ENCODE results near the gene TPRG1L. TPM values are rescaled to one million over a fixed set of nuclear protein-coding genes. Genes with fewer than 3 reads are reported as not detected.

TPRG1L gene
- total and polyA plus RNA-seq, 2 donors from 2014 or later, result 37.1 to 72.4 TPM

GRCh38 chr1:3593334-3593733 lies 31.5 kb upstream of the TPRG1L start:
- DNase-seq, result no peak
- no peaks in the 10 kb centered on the region for H3K9me3 ChIP-seq (ENCODE audit: control insufficient read depth in 2 of 3, insufficient read depth in 1 of 3, low read length in 3 of 3)
- no peaks in the 10 kb centered on the region for H3K27me3 ChIP-seq (ENCODE audit: control insufficient read depth, insufficient read depth, low read length)
- H3K36me3 ChIP-seq (ENCODE audit: control insufficient read depth in 2 of 3, insufficient read depth in 3 of 3, low read length in 3 of 3), result no peaks in the 10 kb centered on the region
- TF ChIP-seq, protein P1, sequence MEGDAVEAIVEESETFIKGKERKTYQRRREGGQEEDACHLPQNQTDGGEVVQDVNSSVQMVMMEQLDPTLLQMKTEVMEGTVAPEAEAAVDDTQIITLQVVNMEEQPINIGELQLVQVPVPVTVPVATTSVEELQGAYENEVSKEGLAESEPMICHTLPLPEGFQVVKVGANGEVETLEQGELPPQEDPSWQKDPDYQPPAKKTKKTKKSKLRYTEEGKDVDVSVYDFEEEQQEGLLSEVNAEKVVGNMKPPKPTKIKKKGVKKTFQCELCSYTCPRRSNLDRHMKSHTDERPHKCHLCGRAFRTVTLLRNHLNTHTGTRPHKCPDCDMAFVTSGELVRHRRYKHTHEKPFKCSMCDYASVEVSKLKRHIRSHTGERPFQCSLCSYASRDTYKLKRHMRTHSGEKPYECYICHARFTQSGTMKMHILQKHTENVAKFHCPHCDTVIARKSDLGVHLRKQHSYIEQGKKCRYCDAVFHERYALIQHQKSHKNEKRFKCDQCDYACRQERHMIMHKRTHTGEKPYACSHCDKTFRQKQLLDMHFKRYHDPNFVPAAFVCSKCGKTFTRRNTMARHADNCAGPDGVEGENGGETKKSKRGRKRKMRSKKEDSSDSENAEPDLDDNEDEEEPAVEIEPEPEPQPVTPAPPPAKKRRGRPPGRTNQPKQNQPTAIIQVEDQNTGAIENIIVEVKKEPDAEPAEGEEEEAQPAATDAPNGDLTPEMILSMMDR (IDR thresholded peaks at IDR 0.05; ENCODE audit: borderline replicate concordance, extremely low read depth, insufficient read depth), result no peak
- no peak overlapping the region for H3K9ac ChIP-seq (ENCODE audit: low read length in 3 of 3)
- intact Hi-C loops (cut with DNase I), result no loop called here
- H3K4me1 ChIP-seq (ENCODE audit: control insufficient read depth in 2 of 3, insufficient read depth in 2 of 3, low read depth in 1 of 3, low read length in 3 of 3), result no peaks in the 10 kb centered on the region
- no peak for FAIRE-seq
- H3K4me3 ChIP-seq (ENCODE audit: low read length in 3 of 3), result no peak overlapping the region
- H3K27ac ChIP-seq (ENCODE audit: low read depth in 2 of 2, low read length in 2 of 2), result no peak overlapping the region

DNA sequence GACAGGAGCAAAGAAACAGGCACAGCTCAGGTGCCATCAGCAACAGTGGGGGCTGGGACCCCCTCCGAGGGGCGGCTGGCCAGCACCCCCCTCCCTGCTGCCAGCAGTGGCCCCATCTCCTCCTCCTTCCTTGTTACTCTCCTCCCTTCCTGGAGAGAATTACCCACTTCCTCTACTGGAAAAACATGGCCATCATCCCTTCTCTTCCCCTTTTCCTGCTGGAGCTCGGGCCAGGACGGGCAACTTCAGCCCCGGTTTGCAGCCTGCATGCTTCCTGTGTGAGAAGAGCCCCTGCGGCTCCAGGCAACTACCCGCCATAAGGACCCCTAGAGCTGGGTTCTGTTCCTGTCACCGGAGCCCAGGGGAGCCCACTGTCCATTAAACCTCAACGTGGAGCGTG lies 31.1 kb upstream of the TPRG1L start:
- Histone ChIP-seq H3K9me3 (ENCODE audit: control insufficient read depth in 2 of 3, insufficient read depth in 1 of 3, low read length in 3 of 3) (no peaks in the 10 kb centered on the region), H3K27ac (ENCODE audit: low read depth in 2 of 2, low read length in 2 of 2) (no peak overlapping the region), H3K36me3 (ENCODE audit: control insufficient read depth in 2 of 3, insufficient read depth in 3 of 3, low read length in 3 of 3) (no peaks in the 10 kb centered on the region), H3K9ac (ENCODE audit: low read length in 3 of 3) (no peak overlapping the region), H3K4me1 (ENCODE audit: control insufficient read depth in 2 of 3, insufficient read depth in 2 of 3, low read depth in 1 of 3, low read length in 3 of 3) (no peaks in the 10 kb centered on the region), H3K27me3 (ENCODE audit: control insufficient read depth, insufficient read depth, low read length) (no peaks in the 10 kb centered on the region), H3K4me3 (ENCODE audit: low read length in 3 of 3) (no peak overlapping the region)
- FAIRE-seq (no peak), DNase-seq (no peak)
- intact Hi-C loops (cut with DNase I), result no loop called here
- TF ChIP-seq, protein P1 (IDR thresholded peaks at IDR 0.05; ENCODE audit: borderline replicate concordance, extremely low read depth, insufficient read depth), result no peak

- H3K27ac ChIP-seq (ENCODE audit: low read depth in 2 of 2, low read length in 2 of 2), result no peak overlapping the region
- H3K4me1 ChIP-seq (ENCODE audit: control insufficient read depth in 2 of 3, insufficient read depth in 2 of 3, low read depth in 1 of 3, low read length in 3 of 3), result no peaks in the 10 kb centered on the region
- H3K4me3 ChIP-seq (ENCODE audit: low read length in 3 of 3), result no peak overlapping the region
- DNase-seq, result no peak
- intact Hi-C loops (cut with DNase I), result no loop called here
- H3K27me3 ChIP-seq (ENCODE audit: control insufficient read depth, insufficient read depth, low read length), result no peaks in the 10 kb centered on the region
- H3K36me3 ChIP-seq (ENCODE audit: control insufficient read depth in 2 of 3, insufficient read depth in 3 of 3, low read length in 3 of 3), result no peaks in the 10 kb centered on the region
- TF ChIP-seq, protein P1 (IDR thresholded peaks at IDR 0.05; ENCODE audit: borderline replicate concordance, extremely low read depth, insufficient read depth), result no peak
- H3K9me3 ChIP-seq (ENCODE audit: control insufficient read depth in 2 of 3, insufficient read depth in 1 of 3, low read length in 3 of 3), result no peaks in the 10 kb centered on the region
- H3K9ac ChIP-seq (ENCODE audit: low read length in 3 of 3), result no peak overlapping the region
- FAIRE-seq, result no peak
These were observed 30.0 kb upstream of the TPRG1L start for GRCh38 chr1:3594706-3595377.

- intact Hi-C loops (cut with DNase I), result no loop called here
- H3K9ac ChIP-seq (ENCODE audit: low read length in 3 of 3), result no peak overlapping the region
- TF ChIP-seq, protein P1 (IDR thresholded peaks at IDR 0.05; ENCODE audit: borderline replicate concordance, extremely low read depth, insufficient read depth), result no peak
- no peak overlapping the region for H3K4me3 ChIP-seq (ENCODE audit: low read length in 3 of 3)
- no peaks in the 10 kb centered on the region for H3K36me3 ChIP-seq (ENCODE audit: control insufficient read depth in 2 of 3, insufficient read depth in 3 of 3, low read length in 3 of 3)
- DNase-seq, result no peak
- H3K27me3 ChIP-seq (ENCODE audit: control insufficient read depth, insufficient read depth, low read length), result no peaks in the 10 kb centered on the region
- H3K4me1 ChIP-seq (ENCODE audit: control insufficient read depth in 2 of 3, insufficient read depth in 2 of 3, low read depth in 1 of 3, low read length in 3 of 3), result no peaks in the 10 kb centered on the region
- H3K27ac ChIP-seq (ENCODE audit: low read depth in 2 of 2, low read length in 2 of 2), result no peak overlapping the region
- H3K9me3 ChIP-seq (ENCODE audit: control insufficient read depth in 2 of 3, insufficient read depth in 1 of 3, low read length in 3 of 3), result no peaks in the 10 kb centered on the region
- FAIRE-seq, result no peak
These were observed 28.9 kb upstream of the TPRG1L start for GRCh38 chr1:3595949-3596348.

Data from kidney (tissue), 14 donors.